ENCODE measurements around the gene GPR26.

The GPR26 gene

GRCh38 chr10:123666318-123667236 lies at the start of gene GPR26:
Gene GPR26, plus strand, starts transcription at chr10:123666355. Its CDS starts 53 bp downstream, at chr10:123666408.
- DNase-seq = no peak

DNA sequence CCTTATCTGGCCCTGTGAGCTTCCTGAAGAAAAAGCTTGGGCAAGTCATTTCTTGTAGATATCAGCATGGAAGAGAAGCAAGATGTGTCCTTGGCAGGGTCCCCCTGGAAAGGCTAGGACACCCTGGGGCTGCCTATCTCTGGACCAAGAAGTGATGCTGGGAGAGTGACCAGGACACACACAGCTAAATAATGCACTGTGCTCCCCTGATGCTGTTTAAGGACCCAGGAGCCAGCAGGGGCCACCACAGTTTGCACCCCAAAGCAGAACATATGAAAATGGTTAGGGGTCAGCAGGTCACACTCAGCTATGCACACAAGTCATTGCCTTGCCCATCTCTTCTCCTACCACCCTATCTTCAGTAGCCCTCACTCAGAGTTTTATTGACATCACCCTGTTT lies 47.9 kb upstream of the GPR26 start:
- no peak for DNase-seq

DNA sequence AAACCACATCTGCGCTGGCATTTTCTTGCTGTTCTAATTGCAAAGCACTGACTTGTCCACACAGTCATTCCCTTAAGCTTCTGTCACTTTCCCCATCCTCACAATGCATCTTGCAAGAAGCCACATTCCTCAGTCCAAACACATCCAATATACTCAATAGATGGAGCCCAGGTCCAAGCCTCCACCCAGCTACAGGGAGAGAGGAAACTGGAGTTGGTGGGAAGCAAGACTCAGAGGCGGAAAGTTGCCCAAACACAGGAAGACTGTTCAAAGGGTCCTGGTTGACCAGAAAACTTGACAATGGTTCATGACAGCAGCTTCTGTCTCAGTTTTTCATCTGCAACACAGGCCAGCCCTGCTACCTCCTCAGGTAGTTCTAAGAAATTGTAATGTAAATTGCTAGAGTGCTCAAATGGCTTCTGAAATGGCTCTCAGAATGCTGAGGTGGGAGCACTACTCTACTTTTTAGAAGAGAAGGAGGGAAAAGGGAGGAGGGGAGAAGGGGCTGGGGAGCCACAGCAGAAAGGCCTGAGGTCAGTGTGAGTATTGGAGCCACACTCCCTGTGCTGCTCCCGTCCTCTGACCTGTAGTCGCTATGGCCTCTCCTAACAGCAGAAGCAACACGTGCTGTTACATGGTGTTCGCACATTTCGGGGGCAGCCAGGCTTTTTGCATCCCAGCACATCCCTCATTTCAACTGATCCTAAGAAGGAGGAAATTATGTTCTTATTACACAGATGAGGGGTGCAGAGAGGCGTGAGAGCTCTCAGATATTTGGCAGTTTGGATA lies 46.9 kb upstream of the GPR26 start:
- no peak for DNase-seq

DNA sequence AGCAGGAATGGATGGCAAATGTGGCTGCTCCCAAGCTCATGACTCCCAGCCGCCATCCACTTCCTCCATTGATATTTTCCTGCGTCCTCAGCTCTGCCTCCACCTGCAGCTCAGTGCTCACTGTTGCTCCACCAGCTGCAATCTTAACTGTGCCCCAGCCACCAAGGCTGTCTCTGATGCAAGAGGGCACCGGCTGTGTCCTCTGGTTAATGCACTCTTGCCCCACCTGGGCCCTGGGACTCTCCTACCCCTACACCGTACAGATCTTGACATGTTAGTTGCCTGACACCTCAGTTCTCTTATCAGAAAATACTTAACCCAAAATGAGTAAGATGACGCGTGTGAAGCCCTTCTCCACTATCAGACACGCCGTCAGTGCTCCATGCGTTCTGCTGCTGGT lies 45.5 kb upstream of the GPR26 start:
- DNase-seq = no peak

DNA sequence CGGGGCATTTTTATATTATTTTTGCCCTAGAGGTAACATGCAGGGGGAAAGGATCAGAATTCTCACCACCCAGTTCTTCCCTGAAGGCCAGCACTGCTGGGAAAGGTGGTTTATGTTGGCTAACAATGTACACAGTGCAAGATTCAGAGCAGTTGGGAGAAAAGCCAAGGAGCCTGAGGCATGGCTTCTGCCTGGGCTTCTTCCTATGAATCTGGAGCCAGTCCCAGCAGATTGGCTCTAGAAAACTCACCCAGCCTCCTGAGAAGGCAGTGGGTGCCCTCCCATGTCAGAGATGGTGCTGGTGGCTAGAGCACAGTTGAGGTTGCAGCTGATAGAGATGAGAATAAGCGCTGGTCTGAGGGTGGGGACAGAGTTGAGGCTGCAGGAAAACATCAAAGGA lies 44.7 kb upstream of the GPR26 start:
- DNase-seq = no peak

- no peak for DNase-seq
Observed at GRCh38 chr10:123621916-123622315, 44.2 kb upstream of the GPR26 start.

DNA sequence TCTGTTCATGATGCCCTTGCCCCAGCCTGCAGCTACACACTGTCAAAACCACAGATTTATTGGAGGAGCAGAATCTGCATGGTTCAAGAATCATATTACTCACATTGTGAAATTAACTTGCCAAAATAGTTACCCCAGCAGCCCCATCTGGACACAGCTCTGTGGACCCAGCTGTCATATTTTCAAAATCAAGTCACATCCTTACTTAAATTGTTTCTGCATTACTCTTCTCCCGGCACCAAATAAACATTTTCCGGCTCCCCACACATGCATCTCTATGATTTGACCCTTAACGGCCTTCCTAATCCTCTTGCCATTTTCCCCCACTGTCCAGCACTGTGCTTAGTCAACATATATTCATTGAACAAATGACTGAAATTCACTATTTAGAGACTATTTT lies 43.8 kb upstream of the GPR26 start:
- no peak for DNase-seq

DNA sequence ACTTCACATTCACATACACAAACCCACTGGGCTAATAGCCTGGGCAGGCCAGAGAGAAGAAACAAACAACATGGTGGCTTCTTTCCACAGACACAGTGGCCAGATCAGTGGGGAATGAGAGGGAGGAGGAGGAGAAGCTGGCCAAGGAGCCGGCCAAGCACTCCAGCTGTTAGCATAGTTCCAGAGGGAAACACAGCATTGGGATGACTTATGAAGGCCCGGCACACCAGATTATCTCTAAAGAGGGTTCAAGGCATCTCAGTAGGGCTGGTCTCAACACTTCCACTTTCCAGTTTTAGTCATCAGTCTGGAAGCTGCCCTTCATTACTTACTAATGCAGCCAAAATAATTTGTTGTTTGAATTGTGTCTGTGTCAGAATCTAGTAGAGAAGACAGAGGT lies 42.1 kb upstream of the GPR26 start:
- DNase-seq = no peak

DNA sequence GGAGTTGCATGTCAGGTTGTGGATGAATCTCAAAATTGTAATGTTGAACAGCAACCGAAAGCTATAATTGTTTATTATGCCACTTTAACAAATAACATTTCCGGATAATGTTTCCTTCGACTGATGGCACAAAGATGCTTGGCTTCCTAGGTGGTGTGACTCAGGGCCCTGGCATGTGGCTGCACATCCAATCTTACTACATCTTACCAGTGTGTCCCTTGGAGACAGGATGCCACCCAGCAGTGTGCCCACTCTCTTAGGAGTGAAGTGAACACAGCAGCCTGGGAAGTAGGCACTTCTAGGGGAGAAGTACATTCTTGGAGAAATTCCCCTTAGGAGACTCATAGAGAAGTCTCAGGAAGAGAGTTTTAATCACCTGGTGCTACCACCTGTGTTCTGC lies 33.0 kb upstream of the GPR26 start:
- no peak for DNase-seq

DNA sequence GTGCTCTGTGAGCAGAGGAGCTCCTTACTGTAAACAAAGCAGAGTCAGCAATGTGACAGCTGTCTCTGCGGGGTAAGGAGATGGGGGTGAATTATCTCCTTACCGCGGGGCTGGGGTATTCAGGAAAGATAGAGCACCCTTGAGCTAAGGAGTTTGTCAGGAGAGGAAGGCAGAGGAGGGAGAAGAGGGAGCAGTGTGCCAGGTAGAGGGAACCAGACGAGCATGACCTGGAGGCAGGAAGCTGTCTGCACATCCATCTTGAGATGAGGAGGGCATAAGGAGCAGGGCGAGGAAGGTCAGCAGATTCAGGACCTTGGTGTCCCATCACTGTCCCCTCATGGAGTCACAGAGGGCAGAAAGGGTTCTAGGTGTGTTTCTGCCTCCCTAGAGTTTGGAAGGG lies 32.5 kb upstream of the GPR26 start:
- no peak for DNase-seq

DNA sequence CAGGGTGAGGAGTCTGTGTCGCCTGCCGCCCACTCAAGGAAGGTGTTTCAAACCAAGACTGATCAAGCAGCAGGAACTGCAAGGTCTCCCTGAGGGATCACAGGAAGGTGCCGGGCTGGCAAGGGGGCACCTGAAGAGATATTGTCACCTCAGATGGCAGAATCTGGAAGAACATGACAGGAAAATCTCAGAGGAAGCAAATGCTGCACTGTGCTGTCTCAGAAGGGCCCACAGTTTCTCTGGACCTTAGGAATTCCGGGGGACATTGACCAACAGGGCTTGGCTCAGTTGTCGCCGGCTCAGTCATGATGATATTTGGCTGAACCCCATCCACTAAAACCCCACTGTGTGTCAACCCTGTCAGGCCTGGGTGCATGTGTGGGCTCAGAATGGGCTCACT lies 31.9 kb upstream of the GPR26 start:
- DNase-seq = no peak

DNA sequence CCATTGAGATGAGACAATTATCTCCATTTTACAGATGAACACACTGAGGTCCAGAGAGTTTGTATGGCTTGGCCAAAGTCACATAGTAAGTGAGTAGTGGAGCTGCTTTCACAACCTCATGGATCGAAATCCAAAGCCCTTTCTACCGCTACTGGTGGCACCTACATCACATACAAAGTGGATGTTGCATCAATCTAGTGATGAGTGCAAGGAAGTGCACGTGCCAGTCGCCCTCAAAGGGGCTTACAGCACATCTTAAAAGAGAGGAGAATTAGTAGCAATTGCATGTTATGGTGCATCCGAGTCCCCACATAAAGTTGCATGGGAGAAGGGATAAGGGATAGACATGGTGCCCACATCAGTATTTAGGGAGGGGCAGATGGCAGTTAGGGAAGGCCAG lies 31.0 kb upstream of the GPR26 start:
- DNase-seq = no peak

- DNase-seq = no peak
Observed at GRCh38 chr10:123635745-123636144, 30.4 kb upstream of the GPR26 start.

GRCh38 chr10:123636598-123637325 lies 29.4 kb upstream of the GPR26 start:
- no peak for DNase-seq

- no peak for DNase-seq
Observed at GRCh38 chr10:123637326-123637880, 28.8 kb upstream of the GPR26 start.

DNA sequence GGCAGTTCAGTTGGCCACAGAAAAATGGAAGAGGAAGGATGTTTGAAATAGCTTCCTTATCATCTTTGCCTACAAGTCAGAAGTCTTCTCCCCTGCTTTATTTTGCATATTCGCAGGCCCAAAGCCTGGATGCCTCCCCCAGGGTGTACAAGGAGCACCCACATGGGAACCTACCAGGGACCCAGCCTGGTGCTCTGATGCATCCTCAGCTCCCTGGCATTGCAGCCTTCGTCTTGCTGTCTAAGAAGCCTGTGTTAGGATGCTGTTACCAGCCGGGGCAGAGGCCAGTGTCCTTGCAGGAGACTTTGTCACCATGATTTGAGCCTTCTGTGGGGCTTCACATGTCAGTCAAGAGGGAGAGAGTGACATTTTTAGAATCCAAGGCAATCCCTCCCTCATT lies 27.0 kb upstream of the GPR26 start:
- no peak for DNase-seq

DNA sequence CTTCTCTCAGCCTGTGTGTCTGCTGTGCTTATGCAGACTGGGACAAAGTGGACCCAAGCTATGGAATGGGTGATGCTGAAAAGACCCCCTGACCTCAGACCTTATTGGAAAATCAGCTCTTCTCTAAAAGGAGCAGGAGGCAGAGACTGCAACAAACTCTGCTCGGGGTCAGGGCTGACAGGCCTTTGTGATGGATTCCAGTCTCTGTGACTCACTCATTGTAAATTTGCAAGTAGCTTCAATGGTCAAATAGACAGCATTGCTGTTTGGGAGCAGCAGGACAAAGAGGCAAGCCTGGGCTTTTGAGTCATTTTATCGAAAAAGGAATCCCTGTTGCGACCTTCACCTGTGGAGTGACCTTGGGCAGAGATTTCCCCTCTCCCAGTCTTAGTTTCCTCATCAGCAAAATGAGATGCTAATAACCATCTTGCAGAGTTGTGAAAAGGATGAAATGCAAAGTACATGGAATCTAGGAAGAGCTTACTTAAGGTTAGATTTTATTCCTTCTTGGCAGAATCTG lies 26.1 kb upstream of the GPR26 start:
- DNase-seq = no peak

DNA sequence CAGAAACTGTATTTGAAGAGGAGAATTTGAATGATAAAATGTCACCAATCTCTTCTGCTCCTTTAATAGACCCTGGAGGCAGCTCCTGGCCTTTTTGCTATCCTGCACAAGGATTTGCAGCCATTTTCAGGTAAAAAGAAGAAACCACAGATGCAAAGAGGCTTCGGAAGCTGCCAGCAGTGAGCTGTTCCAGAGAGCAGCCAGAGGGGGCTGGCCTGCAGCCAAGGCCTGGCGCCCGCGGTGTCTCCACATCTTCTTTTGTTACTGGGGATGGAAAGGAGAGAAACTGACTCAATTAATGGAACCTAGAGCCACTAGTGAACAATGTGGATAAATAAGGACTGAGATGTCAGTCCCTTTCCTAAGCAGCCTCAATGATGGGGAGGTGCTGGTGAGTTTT lies 23.9 kb upstream of the GPR26 start:
- DNase-seq = no peak

DNA sequence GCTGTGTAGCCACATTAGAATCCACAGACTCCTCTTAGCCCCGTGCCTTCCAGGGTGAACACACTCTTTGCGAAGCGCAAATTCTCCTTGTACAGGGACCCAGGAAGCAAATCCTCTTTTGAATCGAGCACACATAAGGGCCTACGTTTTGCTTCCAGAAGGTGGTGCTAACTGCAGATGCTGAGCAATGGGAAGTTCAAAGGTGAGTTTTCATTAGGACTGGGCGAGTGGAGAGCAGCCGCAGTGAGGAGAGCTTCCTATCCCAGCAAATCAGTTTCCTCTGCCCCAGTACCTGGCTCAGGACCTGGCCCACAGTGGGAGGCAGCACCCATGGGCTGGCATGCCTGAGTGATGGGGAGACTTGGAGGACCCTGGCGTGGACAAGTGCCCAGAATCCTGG lies 23.5 kb upstream of the GPR26 start:
- DNase-seq = no peak

GRCh38 chr10:123643315-123643714 lies 22.8 kb upstream of the GPR26 start:
- DNase-seq = no peak

DNA sequence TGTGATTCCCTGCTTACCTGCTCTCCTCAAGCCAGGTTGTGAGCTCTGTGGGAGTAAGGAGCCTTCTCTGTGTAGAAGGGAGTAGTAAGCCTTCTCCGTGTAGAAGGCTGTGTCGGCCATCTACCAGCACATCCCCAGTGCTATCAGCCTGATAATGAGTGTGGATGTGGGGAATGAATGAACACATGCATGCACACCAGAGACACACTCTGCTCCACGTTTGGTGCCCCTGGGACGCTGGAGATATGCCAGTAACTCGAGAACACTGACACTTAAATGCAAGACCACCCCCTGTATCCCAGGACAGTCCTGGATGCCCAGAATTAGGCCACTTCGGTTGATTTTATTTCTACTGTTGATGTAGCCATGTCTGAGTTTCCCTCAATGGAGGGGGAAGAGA lies 21.1 kb upstream of the GPR26 start:
- no peak for DNase-seq

DNA sequence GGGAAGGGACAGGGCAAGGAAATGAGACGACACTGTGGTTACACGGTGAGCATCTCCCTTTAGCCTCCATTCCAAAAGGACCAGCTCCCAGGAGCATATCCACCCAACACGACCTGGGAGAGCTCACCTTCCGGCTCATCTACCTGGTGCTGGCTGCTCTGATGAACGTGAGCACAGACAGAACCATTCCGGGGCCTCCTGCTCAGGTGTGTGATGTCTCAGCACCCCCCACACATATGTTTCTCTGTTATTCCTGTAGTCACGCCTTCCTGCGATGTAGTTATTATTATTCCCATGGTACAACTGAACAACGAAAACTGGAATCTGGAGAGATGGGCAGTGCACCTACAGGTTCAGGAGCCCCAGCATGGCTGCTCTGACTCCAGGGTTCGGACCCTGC lies 20.5 kb upstream of the GPR26 start:
- no peak for DNase-seq

- DNase-seq = no peak
Observed at GRCh38 chr10:123648595-123648994, 17.6 kb upstream of the GPR26 start.
